GM21825 (cell line): ENCODE results near the gene SSBP3.

ENCODE experiments used
- ATAC-seq: cut with Tn5 transposase; IDR thresholded peaks from one replicate; pipeline ENCODE4 v1.9.1; 2021; ENCODE audit warnings: mild to moderate bottlenecking, moderate library complexity; ENCODE audit not compliant: unreplicated experiment

The SSBP3 gene

GRCh38 chr1:54199151-54199764, 206.9 kb downstream of the SSBP3 start:
- ATAC-seq: peak; percentile 3

GRCh38 chr1:54193453-54193852, 212.7 kb downstream of the SSBP3 start:
- ATAC-seq: no peak

- ATAC-seq: no peak
These were observed 214.7 kb downstream of the SSBP3 start for GRCh38 chr1:54191525-54191924.

- ATAC-seq: no peak
These were observed 215.7 kb downstream of the SSBP3 start for GRCh38 chr1:54190526-54190925.

GRCh38 chr1:54188291-54188690, 217.9 kb downstream of the SSBP3 start:
- ATAC-seq: no peak

- ATAC-seq: no peak
These were observed 220.1 kb downstream of the SSBP3 start for GRCh38 chr1:54186056-54186455.

- ATAC-seq: no peak
These were observed 225.4 kb downstream of the SSBP3 start for GRCh38 chr1:54180701-54181360.

GRCh38 chr1:54178296-54179070, 227.7 kb downstream of the SSBP3 start:
- no peak for ATAC-seq

GRCh38 chr1:54177726-54178125, 228.5 kb downstream of the SSBP3 start:
- no peak for ATAC-seq

GRCh38 chr1:54176621-54177327, 229.4 kb downstream of the SSBP3 start:
- ATAC-seq: no peak
